Activated CD4-positive, alpha-beta T cell treated with anti-CD3 and anti-CD28 coated beads for 4 hours (primary cell): ENCODE measurements around the gene PEX26.
"Not testable (repeated sequence)": the region's sequence is repeated elsewhere in the genome, so short reads cannot be mapped to it uniquely, and the experiment has no call there.

ENCODE experiments used
- DNase-seq, 2 donors: peaks; one replicate each; pipeline ENCODE4 v3.0.0-alpha.2; 2020

Gene PEX26

GRCh38 chr22:18121506-18121905 is 43.7 kb downstream of the PEX26 start:
- no peak for DNase-seq

DNA sequence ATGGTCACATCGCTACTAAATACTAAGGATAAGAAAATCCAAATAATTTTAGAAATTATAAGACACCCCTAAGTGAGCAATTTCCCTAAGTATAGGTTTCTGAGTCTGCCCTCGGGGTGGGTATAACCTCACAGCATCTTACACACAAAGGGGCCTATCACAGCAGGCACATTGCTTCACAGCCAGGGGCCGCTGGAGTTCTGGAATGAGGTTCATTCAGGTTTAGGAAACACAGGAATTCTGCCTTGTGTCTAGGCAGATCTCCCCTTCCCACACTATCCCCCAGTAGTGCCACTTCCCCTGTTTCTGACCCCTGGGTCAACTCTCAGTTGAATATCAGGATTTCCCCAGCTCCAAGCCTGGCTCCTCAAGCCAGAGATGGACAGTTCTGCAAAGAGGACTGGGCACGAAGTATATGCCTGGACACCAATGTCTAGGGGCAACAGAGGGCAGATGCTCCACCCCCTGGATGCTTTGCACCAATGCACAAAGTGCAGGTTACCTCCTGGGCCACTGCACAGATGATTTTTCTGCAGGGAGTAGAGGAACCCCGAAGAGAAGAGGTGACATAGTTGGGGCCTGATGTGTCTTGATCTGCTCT is 44.3 kb downstream of the PEX26 start:
- no peak for DNase-seq

GRCh38 chr22:18123476-18124025 is 45.8 kb downstream of the PEX26 start:
- DNase-seq: not testable (repeated sequence)

DNA sequence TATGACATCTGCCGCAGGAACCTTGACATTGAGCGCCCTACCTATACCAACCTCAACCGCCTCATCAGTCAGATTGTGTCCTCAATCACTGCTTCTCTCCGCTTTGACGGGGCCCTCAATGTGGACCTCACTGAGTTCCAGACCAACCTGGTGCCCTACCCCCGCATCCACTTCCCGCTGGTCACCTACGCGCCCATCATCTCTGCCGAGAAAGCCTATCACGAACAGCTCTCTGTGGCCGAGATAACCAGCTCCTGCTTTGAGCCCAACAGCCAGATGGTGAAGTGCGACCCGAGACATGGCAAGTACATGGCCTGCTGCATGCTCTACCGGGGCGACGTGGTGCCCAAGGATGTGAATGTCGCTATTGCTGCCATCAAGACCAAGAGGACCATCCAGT is 48.8 kb downstream of the PEX26 start:
- DNase-seq: no peak

DNA sequence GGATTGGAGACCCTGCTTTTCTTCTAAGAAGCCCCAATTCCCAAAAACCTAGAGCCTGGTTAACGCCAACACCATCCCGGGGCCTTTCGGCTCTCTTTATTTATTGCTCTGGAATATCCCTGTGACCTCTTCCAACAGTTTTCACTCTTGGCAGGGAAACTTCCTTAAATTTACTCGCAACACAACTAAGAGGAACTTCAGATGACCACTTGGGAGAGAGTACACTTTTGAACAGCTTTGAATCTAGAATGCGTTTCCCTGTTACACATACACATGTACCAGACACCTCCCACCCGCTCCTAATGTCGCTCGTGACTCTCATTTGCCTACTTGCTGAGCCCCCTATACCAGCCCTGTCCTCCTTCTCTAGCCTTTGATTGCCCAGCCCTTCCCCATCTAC is 52.2 kb downstream of the PEX26 start:
- DNase-seq: no peak

DNA sequence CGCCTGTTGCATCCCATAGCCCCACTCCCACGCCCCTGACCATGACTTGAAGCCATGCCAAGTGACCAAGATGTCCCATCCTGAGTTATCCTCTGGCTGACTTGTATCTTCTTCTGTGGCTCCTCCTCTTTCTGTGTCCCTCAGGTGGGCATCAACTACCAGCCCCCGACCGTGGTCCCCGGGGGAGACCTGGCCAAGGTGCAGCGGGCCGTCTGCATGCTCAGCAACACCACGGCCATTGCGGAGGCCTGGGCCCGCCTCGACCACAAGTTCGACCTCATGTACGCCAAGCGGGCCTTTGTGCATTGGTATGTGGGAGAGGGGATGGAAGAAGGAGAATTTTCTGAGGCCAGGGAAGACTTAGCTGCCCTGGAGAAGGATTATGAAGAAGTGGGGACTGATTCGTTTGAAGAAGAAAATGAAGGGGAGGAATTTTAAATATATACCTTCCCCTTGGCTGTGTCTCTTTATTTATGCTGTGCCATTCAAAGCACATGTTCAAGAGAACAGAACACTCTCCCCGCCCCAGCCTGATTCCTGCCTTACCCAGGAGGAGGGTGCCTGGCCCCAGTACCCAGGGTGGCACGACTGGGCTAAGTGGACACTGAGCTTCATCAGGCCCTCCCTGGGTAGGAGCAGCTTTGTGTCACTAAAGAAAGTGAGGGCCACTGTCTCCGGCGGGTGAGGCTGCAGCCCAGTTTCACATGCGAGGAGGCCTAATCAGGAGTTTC is 53.1 kb downstream of the PEX26 start:
- DNase-seq: no peak

DNA sequence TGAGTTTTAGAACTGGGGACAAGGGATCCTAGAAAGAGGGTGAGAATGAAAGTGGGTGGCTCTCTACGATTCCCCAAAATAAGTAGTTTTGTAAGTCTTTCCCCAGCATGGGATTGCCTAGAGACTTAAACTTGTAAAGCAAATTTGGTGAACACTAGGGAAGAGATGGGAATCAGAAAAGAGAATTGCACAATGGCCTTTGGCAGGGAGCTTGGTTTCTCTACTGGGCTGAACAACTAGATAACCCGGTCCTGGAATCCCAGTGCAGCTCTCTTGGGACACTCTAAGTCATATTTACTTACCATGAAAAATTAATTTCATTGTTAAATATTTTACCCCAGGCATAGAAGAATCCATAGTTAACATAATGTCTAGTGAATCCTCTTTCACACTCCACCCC is 55.7 kb downstream of the PEX26 start:
- no peak for DNase-seq

DNA sequence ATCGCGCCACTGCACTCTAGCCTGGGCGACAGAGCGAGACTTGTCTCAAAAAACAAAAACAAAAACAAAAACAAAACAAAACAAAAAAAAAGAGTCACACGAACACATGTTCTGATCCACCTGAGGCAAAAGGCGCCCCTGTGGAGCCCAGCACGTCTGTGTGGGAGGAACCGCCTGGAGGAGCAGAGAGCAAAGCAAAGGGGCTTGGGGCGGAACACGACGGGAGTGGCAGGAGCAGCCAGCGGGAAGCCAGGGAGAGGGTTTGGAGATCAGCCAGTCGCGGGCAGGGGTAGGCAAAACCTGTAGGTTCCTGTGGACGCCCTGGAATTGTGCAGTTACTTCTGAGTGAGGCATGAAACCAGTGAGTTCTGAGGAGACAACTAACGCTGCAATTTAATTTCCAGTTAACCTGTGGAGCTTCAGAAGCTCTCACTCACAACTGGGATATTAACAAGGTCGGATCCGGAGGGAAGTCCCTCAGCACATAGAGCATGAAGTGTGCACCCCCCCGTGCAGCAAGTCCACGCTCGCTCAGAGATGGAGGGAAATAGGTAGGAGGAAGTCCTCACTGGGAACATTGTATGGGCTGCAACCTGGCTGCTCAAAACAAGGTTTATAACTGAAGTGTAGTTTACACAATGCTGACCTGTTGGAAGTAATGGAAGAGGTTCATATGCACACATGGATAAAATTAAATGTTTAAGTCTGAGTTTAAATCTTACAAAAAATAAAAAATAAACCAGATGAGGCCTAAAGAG is 59.0 kb downstream of the PEX26 start:
- no peak for DNase-seq

DNA sequence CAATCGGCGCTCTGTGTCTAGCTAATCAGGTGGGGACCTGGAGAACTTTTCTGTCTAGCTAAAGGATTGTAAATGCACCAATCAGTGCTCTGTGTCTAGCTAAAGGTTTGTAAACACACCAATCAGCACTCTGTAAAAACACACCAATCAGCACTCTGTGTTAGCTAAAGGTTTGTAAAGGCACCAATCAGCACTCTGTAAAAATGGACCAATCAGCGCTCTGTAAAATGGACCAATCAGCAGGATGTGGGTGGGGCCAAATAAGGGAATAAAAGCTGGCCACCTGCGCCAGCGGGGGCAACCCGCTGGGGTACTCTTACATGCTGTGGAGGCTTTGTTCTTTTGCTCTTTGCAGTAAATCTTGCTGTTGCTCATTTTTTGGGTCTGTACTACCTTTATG is 63.2 kb downstream of the PEX26 start:
- DNase-seq: not testable (repeated sequence)

DNA sequence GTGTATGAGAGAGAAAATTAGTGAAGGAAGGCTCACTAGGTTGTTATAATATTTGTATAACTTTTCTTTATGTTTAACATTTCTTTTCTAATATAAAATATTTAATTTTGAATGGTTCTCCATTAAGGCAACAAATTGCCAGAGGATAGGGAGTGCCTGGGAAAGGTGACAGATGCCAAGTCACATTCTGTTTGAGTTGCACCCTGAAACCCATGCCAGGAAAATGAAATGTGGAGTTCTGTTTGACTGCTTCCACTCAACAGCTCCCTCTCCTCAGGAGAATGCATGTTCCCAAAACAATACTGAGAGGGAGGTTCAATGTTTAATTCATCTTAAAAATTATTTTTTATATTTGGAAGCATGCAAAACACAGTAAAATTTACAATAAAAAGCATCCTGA is 66.3 kb downstream of the PEX26 start:
- no peak for DNase-seq

DNA sequence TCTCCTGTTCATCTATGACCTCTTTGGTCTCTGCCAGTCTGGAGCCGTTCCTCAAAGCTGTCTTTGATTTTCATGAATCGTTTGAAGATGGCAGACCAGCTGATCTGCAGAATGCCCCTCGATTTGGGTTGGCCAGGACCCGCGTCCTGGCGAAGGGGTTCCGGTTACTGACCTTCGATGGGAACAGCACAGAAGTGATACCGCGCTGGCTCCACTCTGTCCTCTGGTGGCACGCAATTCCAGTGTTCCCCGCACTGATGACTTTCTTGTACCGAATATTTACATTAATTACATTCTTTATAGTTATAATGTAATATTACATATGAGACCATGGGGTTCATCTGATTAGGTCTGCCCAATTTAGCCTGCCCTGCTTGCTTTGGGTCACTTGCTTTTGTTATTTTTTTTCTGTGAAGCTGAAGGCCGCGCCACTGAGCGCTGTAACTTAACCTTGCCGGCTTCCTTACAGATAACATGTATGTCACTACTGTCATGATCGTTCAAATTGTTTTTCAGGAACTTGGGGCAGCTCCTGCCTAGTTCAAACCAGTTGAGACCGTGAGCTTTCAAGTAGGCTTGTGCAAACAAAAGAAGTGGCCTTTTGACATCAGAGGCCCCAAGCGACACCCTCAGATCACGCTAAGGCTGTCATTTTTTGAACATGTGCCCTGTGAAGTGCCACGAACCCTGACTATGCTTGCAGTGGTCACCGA is 68.0 kb downstream of the PEX26 start:
- no peak for DNase-seq

DNA sequence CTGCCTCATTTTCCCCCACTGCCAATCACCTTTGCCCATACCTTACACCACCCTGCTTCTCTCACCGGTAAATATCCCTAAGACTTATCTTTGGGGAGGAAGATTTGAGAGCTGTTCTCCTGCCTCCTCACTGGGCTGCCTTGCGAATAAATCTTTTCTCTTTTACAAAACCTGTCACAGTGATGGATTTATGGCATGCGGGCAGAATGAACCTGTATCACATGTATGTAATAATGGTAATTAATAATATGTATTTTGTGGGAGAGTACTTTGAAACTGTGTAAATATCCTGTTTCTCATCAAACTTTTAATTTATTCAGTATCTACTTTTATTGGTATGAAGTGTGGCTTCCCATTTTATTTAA is 68.6 kb downstream of the PEX26 start:
- DNase-seq: no peak

DNA sequence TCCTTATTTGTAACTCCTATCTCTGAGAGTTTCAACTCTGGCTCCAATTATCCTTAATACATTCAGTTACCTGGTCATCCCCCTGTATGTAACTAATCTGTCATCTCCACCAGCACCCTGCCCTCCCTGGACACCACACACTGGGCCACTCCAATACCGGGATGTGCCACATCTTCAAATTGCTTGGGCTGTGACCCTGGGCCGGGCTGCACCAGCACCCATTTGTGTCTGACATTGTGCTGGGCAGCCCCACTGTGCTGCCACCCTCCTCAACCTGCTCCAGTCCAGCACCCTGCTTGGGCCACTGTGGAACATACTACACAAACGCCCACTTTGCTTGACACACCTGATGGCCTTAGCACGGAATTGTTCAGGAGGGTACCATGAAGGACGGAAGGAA is 70.0 kb downstream of the PEX26 start:
- DNase-seq: no peak

- DNase-seq: no peak
Observed at GRCh38 chr22:18148293-18148965, 70.6 kb downstream of the PEX26 start.

DNA sequence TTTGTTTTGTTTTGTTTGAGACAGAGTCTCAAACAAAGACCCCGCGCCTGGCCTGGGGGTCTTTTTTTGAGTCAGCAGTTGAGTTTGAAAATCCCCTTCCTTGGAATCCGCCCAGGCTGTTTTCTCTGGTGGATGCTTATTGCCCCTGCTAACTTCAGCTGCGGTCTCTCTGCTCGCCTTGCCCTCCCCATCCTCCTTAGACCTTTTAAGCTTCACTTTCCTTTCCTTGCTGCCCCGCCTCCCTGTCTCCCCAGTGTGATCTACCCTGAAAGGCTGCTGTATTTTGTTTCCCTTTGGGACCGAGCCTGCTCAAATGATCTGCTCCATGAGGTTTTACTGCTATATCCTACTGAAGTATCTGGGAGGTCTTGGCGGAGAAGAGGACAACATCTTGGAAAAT is 74.7 kb downstream of the PEX26 start:
- DNase-seq: peak; percentile 26 to 32

DNA sequence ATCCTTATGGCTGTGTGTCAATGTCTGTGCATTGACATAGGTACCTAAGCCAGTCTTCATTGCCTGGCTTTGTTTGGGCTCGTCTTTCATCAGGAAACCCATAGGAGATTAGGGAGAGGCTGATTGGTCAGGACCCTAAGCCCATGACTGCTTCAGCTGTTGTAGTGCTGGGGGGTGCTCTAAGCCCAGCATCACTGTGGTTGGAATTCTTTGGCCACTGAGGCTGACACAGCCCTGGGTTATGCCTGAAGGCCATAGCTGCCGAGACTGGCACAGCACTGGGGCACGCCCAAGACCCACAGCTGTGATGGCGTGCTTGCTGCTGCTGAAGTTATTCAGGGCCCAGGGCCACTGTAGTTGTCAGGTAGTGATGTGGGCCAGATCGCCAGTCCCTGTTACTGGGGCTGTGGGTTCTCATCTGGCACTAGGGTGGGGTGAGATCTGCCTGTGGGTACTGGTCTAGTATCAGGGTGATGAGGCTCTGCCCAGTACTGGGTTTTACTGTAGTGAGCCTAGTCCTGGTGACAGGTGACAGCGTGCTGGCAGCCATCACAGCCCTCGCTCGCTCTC is 77.1 kb downstream of the PEX26 start:
- no peak for DNase-seq
